Kidney (tissue), 14 donors: ENCODE results near the gene FHOD3. TPM values are rescaled to one million over a fixed set of nuclear protein-coding genes. Genes with fewer than 3 reads are reported as not detected.
"Not testable (repeated sequence)": the region's sequence is repeated elsewhere in the genome, so short reads cannot be mapped to it uniquely, and the experiment has no call there.

Source experiments
- DNase-seq, 5 donors: peaks; one replicate each; pipeline ENCODE4 v3.0.0-alpha.2; 2013 to 2020
- FAIRE-seq: peaks from 2 replicates; lab custom pipeline; 2012; peaks lifted over from hg19 to GRCh38; lab: Jason Lieb, UNC
- H3K27ac ChIP-seq, 2 donors: one replicate each; pipeline ENCODE4 v1.7.0; 2013; ENCODE audit warnings: low read depth in 2 of 2, low read length in 2 of 2, inconsistent platforms in 1 of 2
- H3K27me3 ChIP-seq: one replicate; pipeline ENCODE4 v1.7.1; 2013; ENCODE audit warnings: low read length, inconsistent platforms; ENCODE audit not compliant: control insufficient read depth, insufficient read depth
- H3K36me3 ChIP-seq, 3 donors: one replicate each; pipeline versions ENCODE4 v1.7.0 to v1.7.1; 2013; ENCODE audit warnings: low read length in 3 of 3, control low read depth in 1 of 3, inconsistent platforms in 1 of 3; ENCODE audit not compliant: insufficient read depth in 3 of 3, control insufficient read depth in 2 of 3
- H3K4me1 ChIP-seq, 3 donors: one replicate each; pipeline versions ENCODE4 v1.7.0 to v1.7.1; 2013; ENCODE audit warnings: low read length in 3 of 3, inconsistent platforms in 1 of 3, low read depth in 1 of 3; ENCODE audit not compliant: control insufficient read depth in 2 of 3, insufficient read depth in 2 of 3
- H3K4me3 ChIP-seq, 3 donors: one replicate each; pipeline versions ENCODE4 v1.7.0 to v1.8.1; 2013; ENCODE audit warnings: low read length in 3 of 3, control low read depth in 1 of 3, inconsistent platforms in 1 of 3
- H3K9ac ChIP-seq, 3 donors: one replicate each; pipeline versions ENCODE4 v1.7.0 to v1.7.1; 2013; ENCODE audit warnings: low read length in 3 of 3, control low read depth in 1 of 3, inconsistent platforms in 1 of 3
- H3K9me3 ChIP-seq, 3 donors: one replicate each; pipeline versions ENCODE4 v1.7.0 to v1.7.1; 2013; ENCODE audit warnings: low read length in 3 of 3, control low read depth in 1 of 3, inconsistent platforms in 1 of 3; ENCODE audit not compliant: control insufficient read depth in 2 of 3, insufficient read depth in 1 of 3
- intact Hi-C: fragments of 100-400 bp; cut with DNase I; formaldehyde crosslinking; loops from one replicate; pipeline ENCODE4 v1.11.1; 2022
- polyA plus RNA-seq: library from polyadenylated mRNA; stranded (reverse); fragments of 350-450 nt; fragmentation: Illumina TruSeq; extraction: RNeasy Lipid Tissue Mini Kit (QIAGEN cat#74804); gene quantifications from one replicate; pipeline ENCODE4 v1.2.3, GENCODE V29; 2014; ENCODE audit warnings: low read depth, low replicate concordance; ENCODE audit not compliant: insufficient read depth
- total RNA-seq: library from RNA; stranded (reverse); fragmentation: NEBNext Ultra II Directional; extraction: Animal tissue kit (Norgen Biotek cat#: 25700); gene quantifications from one replicate; pipeline ENCODE4 v1.2.1, GENCODE V29; 2021
- TF ChIP-seq, protein P1 (sequence below): IDR thresholded peaks from 3 replicates; pipeline ENCODE4 v1.5.1; 2012; ENCODE audit warnings: mild to moderate bottlenecking, moderate library complexity, borderline replicate concordance; ENCODE audit not compliant: insufficient read depth; ENCODE audit errors: extremely low read depth
- donor health status: control.
- donor health status: control.
- donor health status: control.
- donor health status: control.
- donor health status: control.
- donor health status: DM: yes; HTN: yes; CAD: no.
- donor health status: Normal renal cell carcinoma (clear cell type).

FHOD3 gene
- total and polyA plus RNA-seq, 2 donors from 2014 or later = 21.5 to 28.0 TPM

DNA sequence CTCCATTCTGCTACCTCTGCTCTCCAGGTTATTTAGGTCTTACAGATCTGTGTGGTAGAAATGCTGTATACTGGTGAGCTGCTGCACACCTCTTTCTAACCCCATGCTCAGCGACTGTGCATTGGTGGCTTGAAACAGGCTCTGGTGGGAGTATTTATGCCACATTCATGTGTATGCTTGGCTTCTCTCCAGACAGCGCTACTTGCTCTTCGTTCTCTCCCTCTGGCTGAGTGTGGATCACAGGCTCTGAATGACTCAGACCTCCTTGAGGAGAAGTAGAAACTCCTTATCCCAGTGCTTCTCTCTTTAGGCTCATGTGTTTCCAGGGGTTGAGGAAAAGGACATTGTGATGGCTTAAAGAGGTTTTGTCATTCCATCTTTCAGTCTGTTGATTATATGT lies 54.9 kb downstream of the FHOD3 start:
- Histone ChIP-seq H3K27ac (peak overlapping the region; percentile 61 to 70), H3K9me3 (no peaks in the 10 kb centered on the region), H3K27me3 (no peaks in the 10 kb centered on the region), H3K36me3 (no peaks in the 10 kb centered on the region), H3K4me3 (no peak overlapping the region), H3K9ac (no peak overlapping the region), H3K4me1 (peaks cover 4 to 45% (median 34%) of the 10 kb centered on the region in 3 donors)
- intact Hi-C loops = no loop called here
- DNase-seq (peak in 3 of 5 donors; percentile 24 to 77 (median 68)), FAIRE-seq (no peak)
- TF ChIP-seq, protein P1, sequence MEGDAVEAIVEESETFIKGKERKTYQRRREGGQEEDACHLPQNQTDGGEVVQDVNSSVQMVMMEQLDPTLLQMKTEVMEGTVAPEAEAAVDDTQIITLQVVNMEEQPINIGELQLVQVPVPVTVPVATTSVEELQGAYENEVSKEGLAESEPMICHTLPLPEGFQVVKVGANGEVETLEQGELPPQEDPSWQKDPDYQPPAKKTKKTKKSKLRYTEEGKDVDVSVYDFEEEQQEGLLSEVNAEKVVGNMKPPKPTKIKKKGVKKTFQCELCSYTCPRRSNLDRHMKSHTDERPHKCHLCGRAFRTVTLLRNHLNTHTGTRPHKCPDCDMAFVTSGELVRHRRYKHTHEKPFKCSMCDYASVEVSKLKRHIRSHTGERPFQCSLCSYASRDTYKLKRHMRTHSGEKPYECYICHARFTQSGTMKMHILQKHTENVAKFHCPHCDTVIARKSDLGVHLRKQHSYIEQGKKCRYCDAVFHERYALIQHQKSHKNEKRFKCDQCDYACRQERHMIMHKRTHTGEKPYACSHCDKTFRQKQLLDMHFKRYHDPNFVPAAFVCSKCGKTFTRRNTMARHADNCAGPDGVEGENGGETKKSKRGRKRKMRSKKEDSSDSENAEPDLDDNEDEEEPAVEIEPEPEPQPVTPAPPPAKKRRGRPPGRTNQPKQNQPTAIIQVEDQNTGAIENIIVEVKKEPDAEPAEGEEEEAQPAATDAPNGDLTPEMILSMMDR = no peak

GRCh38 chr18:36354989-36355388 lies 57.5 kb downstream of the FHOD3 start:
- DNase-seq (no peak), FAIRE-seq (no peak)
- Histone ChIP-seq H3K9me3 (no peaks in the 10 kb centered on the region), H3K9ac (no peak overlapping the region), H3K27me3 (no peaks in the 10 kb centered on the region), H3K4me3 (no peak overlapping the region), H3K27ac (no peak overlapping the region), H3K36me3 (no peaks in the 10 kb centered on the region), H3K4me1 (peaks cover 4 to 37% (median 22%) of the 10 kb centered on the region in 3 donors)
- intact Hi-C loops = no loop called here
- TF ChIP-seq, protein P1 = no peak

DNA sequence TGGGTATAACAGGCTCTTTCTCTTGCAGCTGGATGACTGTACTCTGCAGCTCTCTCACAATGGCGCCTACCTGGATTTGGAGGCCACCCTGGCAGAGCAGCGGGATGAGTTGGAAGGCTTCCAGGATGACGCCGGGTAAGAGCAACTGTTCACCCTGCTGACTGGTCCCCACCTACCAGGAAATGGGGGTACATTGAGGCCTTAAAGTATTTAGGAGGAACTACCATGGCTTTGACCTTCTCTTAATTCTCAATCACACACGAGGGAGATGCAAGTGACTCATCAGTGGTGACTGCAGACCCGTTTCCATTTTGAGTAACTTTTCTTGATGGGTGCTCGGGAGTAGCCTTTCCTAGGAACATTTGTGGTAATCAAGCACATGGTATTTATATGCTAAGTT lies 58.0 kb downstream of the FHOD3 start:
- no peaks in the 10 kb centered on the region for H3K9me3 ChIP-seq
- intact Hi-C loops = no loop called here
- TF ChIP-seq, protein P1 = no peak
- no peaks in the 10 kb centered on the region for H3K27me3 ChIP-seq
- H3K4me1 ChIP-seq = peaks cover 2 to 31% (median 19%) of the 10 kb centered on the region in 3 donors
- no peak overlapping the region for H3K27ac ChIP-seq
- H3K4me3 ChIP-seq = no peak overlapping the region
- FAIRE-seq (no peak), DNase-seq (no peak)
- no peaks in the 10 kb centered on the region for H3K36me3 ChIP-seq
- H3K9ac ChIP-seq = no peak overlapping the region

DNA sequence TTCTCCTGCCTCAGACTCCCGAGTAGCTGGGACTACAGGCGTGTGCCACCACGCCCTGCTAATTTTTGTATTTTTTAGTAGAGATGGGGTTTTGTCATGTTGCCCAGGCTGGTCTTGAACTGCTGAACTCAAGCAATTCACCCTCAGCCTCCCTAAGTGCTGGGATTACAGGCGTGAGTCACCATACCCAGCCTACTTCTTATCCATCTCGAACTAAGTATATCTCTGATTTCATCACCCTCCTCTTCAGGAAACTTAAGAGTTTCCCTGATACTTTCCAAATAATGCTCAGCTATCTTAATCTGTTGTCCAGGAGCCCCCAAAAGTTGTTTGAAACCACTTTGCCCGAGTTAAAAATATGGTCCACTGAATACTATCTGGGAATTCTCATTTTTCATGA lies 59.2 kb downstream of the FHOD3 start:
- H3K9me3 ChIP-seq, FAIRE-seq, H3K9ac ChIP-seq, H3K27ac ChIP-seq, H3K27me3 ChIP-seq, H3K36me3 ChIP-seq, DNase-seq, H3K4me3 ChIP-seq, intact Hi-C loops: not testable (repeated sequence)
- peaks cover 0 to 19% (median 11%) of the 10 kb centered on the region in 3 donors for H3K4me1 ChIP-seq
